T-helper 1 cell treated with Interleukin-12 subunit alpha and Interleukin-12 subunit beta and Interleukin-4 antibody, amounts not matched to agents 30 μg/mL and 1 μg/mL, for 36 hours (primary cell): ENCODE measurements around the gene DYNC1H1.

Experiments used
- H3K27ac Mint-ChIP-seq: one replicate; pipeline ENCODE4 v1.8.0; 2021; ENCODE audit warnings: mild to moderate bottlenecking, mixed read lengths
- H3K27me3 Mint-ChIP-seq: one replicate; pipeline ENCODE4 v1.8.0; 2021; ENCODE audit warnings: low read depth, mixed read lengths
- H3K36me3 Mint-ChIP-seq: one replicate; pipeline ENCODE4 v1.8.0; 2021; ENCODE audit warnings: low read depth, mixed read lengths
- H3K4me1 Mint-ChIP-seq: one replicate; pipeline ENCODE4 v1.8.0; 2021; ENCODE audit warnings: low read depth, mixed read lengths
- H3K4me3 Mint-ChIP-seq: one replicate; pipeline ENCODE4 v1.8.0; 2021; ENCODE audit warnings: mild to moderate bottlenecking, moderate library complexity, mixed read lengths
- H3K9me3 Mint-ChIP-seq: one replicate; pipeline ENCODE4 v1.8.0; 2021; ENCODE audit warnings: mixed read lengths

Gene DYNC1H1

GRCh38 chr14:101929946-101930345, 34.4 kb upstream of the DYNC1H1 start:
- Mint-ChIP-seq H3K4me1 (no peaks in the 10 kb centered on the region), H3K27ac (no peak overlapping the region), H3K27me3 (no peaks in the 10 kb centered on the region), H3K4me3 (no peak overlapping the region), H3K9me3 (no peaks in the 10 kb centered on the region), H3K36me3 (peaks cover 5% of the 10 kb centered on the region)

GRCh38 chr14:101932673-101933072, 31.7 kb upstream of the DYNC1H1 start:
- no peak overlapping the region for H3K27ac Mint-ChIP-seq
- no peaks in the 10 kb centered on the region for H3K4me1 Mint-ChIP-seq

GRCh38 chr14:101933209-101933608, 31.2 kb upstream of the DYNC1H1 start:
- no peaks in the 10 kb centered on the region for H3K9me3 Mint-ChIP-seq
- no peaks in the 10 kb centered on the region for H3K36me3 Mint-ChIP-seq
- H3K27me3 Mint-ChIP-seq = peaks cover under 1% of the 10 kb centered on the region
- no peak overlapping the region for H3K27ac Mint-ChIP-seq
- no peaks in the 10 kb centered on the region for H3K4me1 Mint-ChIP-seq
- no peak overlapping the region for H3K4me3 Mint-ChIP-seq

More at GRCh38 chr14:101932673-101933072, 31.7 kb upstream of the DYNC1H1 start:
- Mint-ChIP-seq H3K27me3 (no peaks in the 10 kb centered on the region), H3K4me3 (no peak overlapping the region), H3K36me3 (no peaks in the 10 kb centered on the region), H3K9me3 (no peaks in the 10 kb centered on the region)

GRCh38 chr14:101934601-101935150, 29.7 kb upstream of the DYNC1H1 start:
- H3K27ac Mint-ChIP-seq = no peak overlapping the region
- no peaks in the 10 kb centered on the region for H3K36me3 Mint-ChIP-seq

GRCh38 chr14:101937926-101938767, 26.2 kb upstream of the DYNC1H1 start:
- Mint-ChIP-seq H3K27ac (no peak overlapping the region), H3K36me3 (no peaks in the 10 kb centered on the region), H3K27me3 (peaks cover 24% of the 10 kb centered on the region), H3K9me3 (no peaks in the 10 kb centered on the region), H3K4me1 (no peaks in the 10 kb centered on the region), H3K4me3 (no peak overlapping the region)

More at GRCh38 chr14:101934601-101935150, 29.7 kb upstream of the DYNC1H1 start:
- no peak overlapping the region for H3K4me3 Mint-ChIP-seq
- peaks cover 10% of the 10 kb centered on the region for H3K27me3 Mint-ChIP-seq
- no peaks in the 10 kb centered on the region for H3K4me1 Mint-ChIP-seq
- H3K9me3 Mint-ChIP-seq = no peaks in the 10 kb centered on the region

- Mint-ChIP-seq H3K9me3 (no peaks in the 10 kb centered on the region), H3K4me1 (no peaks in the 10 kb centered on the region), H3K4me3 (no peak overlapping the region), H3K36me3 (no peaks in the 10 kb centered on the region), H3K27me3 (peaks cover 36% of the 10 kb centered on the region), H3K27ac (no peak overlapping the region)
These were observed 24.7 kb upstream of the DYNC1H1 start for GRCh38 chr14:101939646-101940170.

- Mint-ChIP-seq H3K4me1 (peaks cover 17% of the 10 kb centered on the region), H3K36me3 (no peaks in the 10 kb centered on the region), H3K27ac (no peak overlapping the region), H3K4me3 (no peak overlapping the region), H3K9me3 (no peaks in the 10 kb centered on the region), H3K27me3 (peaks cover 44% of the 10 kb centered on the region)
These were observed 19.9 kb upstream of the DYNC1H1 start for GRCh38 chr14:101944451-101944850.

- H3K36me3 Mint-ChIP-seq = no peaks in the 10 kb centered on the region
- no peaks in the 10 kb centered on the region for H3K9me3 Mint-ChIP-seq
- H3K4me3 Mint-ChIP-seq = no peak overlapping the region
- H3K4me1 Mint-ChIP-seq = peaks cover 17% of the 10 kb centered on the region
- peaks cover 43% of the 10 kb centered on the region for H3K27me3 Mint-ChIP-seq
- H3K27ac Mint-ChIP-seq = no peak overlapping the region
These were observed 19.2 kb upstream of the DYNC1H1 start for GRCh38 chr14:101945171-101945570.

- Mint-ChIP-seq H3K36me3 (no peaks in the 10 kb centered on the region), H3K4me3 (peak overlapping the region; percentile 94), H3K27me3 (peaks cover 34% of the 10 kb centered on the region)
These were observed 16.8 kb upstream of the DYNC1H1 start for GRCh38 chr14:101947577-101947903.

GRCh38 chr14:101947904-101948665, 16.3 kb upstream of the DYNC1H1 start:
- H3K4me3 Mint-ChIP-seq = peak overlapping the region; percentile 94
- peak overlapping the region; percentile 97 for H3K27ac Mint-ChIP-seq
- no peaks in the 10 kb centered on the region for H3K9me3 Mint-ChIP-seq
- H3K27me3 Mint-ChIP-seq = peaks cover 30% of the 10 kb centered on the region
- H3K36me3 Mint-ChIP-seq = no peaks in the 10 kb centered on the region
- peaks cover 17% of the 10 kb centered on the region for H3K4me1 Mint-ChIP-seq

More at GRCh38 chr14:101947577-101947903, 16.8 kb upstream of the DYNC1H1 start:
- H3K9me3 Mint-ChIP-seq = no peaks in the 10 kb centered on the region
- H3K27ac Mint-ChIP-seq = peak overlapping the region; percentile 97
- H3K4me1 Mint-ChIP-seq = peaks cover 17% of the 10 kb centered on the region

- Mint-ChIP-seq H3K27ac (peak overlapping the region; percentile 97), H3K4me3 (peak overlapping the region; percentile 94), H3K36me3 (no peaks in the 10 kb centered on the region), H3K9me3 (no peaks in the 10 kb centered on the region), H3K4me1 (peaks cover 17% of the 10 kb centered on the region), H3K27me3 (peaks cover 27% of the 10 kb centered on the region)
These were observed 15.6 kb upstream of the DYNC1H1 start for GRCh38 chr14:101948666-101949216.

- no peak overlapping the region for H3K4me3 Mint-ChIP-seq
- H3K27me3 Mint-ChIP-seq = peaks cover 15% of the 10 kb centered on the region
- H3K27ac Mint-ChIP-seq = peak overlapping the region; percentile 20
- H3K9me3 Mint-ChIP-seq = no peaks in the 10 kb centered on the region
- H3K36me3 Mint-ChIP-seq = no peaks in the 10 kb centered on the region
- H3K4me1 Mint-ChIP-seq = peaks cover 17% of the 10 kb centered on the region
These were observed 14.3 kb upstream of the DYNC1H1 start for GRCh38 chr14:101950100-101950499.

GRCh38 chr14:101950516-101951215, 13.7 kb upstream of the DYNC1H1 start:
- peak overlapping the region; percentile 34 for H3K4me3 Mint-ChIP-seq
- H3K4me1 Mint-ChIP-seq = peaks cover 15% of the 10 kb centered on the region
- H3K27me3 Mint-ChIP-seq = peaks cover 10% of the 10 kb centered on the region
- no peaks in the 10 kb centered on the region for H3K9me3 Mint-ChIP-seq
- H3K36me3 Mint-ChIP-seq = no peaks in the 10 kb centered on the region
- peak overlapping the region; percentile 41 for H3K27ac Mint-ChIP-seq

- Mint-ChIP-seq H3K36me3 (no peaks in the 10 kb centered on the region), H3K27me3 (no peaks in the 10 kb centered on the region), H3K27ac (no peak overlapping the region), H3K9me3 (no peaks in the 10 kb centered on the region), H3K4me1 (peaks cover 8% of the 10 kb centered on the region), H3K4me3 (no peak overlapping the region)
These were observed 11.2 kb upstream of the DYNC1H1 start for GRCh38 chr14:101953151-101953550.
